ENCODE measurements around the gene HLCS. TPM values are rescaled to one million over a fixed set of nuclear protein-coding genes. Genes with fewer than 3 reads are reported as not detected.

The HLCS gene
- total RNA-seq (2021; fragmentation: NEBNext Ultra II Directional; extraction: Animal tissue kit (Norgen Biotek cat#: 25700)): 12.2 and 14.2 TPM in 2 replicates
- polyA plus RNA-seq (2011; rRNA removed): 4.7 and 5.1 TPM in 2 replicates
- polyA plus RNA-seq (2011; cell fraction: cytosol; rRNA removed): 7.1 TPM
- 9.5 TPM for polyA plus RNA-seq (2011; cell fraction: nucleus; rRNA removed)
- polyA plus RNA-seq (2012, experiment 1 of 2): 5.7 to 7.8 TPM (median 6.9 TPM) in 4 replicates
- polyA plus RNA-seq (2012, experiment 2 of 2): 0.77 TPM
- 6.7 TPM for polyA plus RNA-seq (2013, experiment 1 of 2)
- 6.6 TPM for polyA plus RNA-seq (2013, experiment 2 of 2)
- polyA minus RNA-seq (2011; rRNA and poly(A)+ RNA removed): 15.2 and 27.6 TPM in 2 replicates
- polyA minus RNA-seq (2011; cell fraction: cytosol; rRNA and poly(A)+ RNA removed): 8.7 TPM
- 21.5 TPM for polyA minus RNA-seq (2011; cell fraction: nucleus; rRNA and poly(A)+ RNA removed)
- long read RNA-seq, experiment 1, partial matches to known transcripts: 2 of 8 reads
- long read RNA-seq, experiment 1, other reads (novel, unspliced or antisense): 6 of 8 reads
- long read RNA-seq, experiment 2, partial matches to known transcripts: 1 of 3 reads
- long read RNA-seq, experiment 2, other reads (novel, unspliced or antisense): 2 of 3 reads

- H3K4me3 ChIP-seq (ENCODE audit: extremely low read depth in 1 of 4, insufficient read depth in 2 of 4, low read depth in 3 of 4, low read length in 4 of 4): peak within 1 kb of the TSS; percentile 46 to 78 (median 62)
- H2AFZ ChIP-seq (ENCODE audit: low read length): peak within 1 kb of the TSS; percentile 20; the same call in 1 of the 2 replicates
- peak in 1 of 2 experiments; percentile 75 for DNase-seq (ENCODE audit: low read depth in 1 of 2, low spot score in 2 of 2)
- H3K79me2 ChIP-seq (ENCODE audit: control insufficient read depth in 1 of 2, insufficient read depth in 2 of 2, low read length in 2 of 2): no peaks in the 10 kb centered on the region
- no peak within 1 kb of the TSS for H4K91ac ChIP-seq (replicated peaks; ENCODE audit: insufficient read length, low read length)
- no peaks in the 10 kb centered on the region for H4K20me1 ChIP-seq (replicated peaks in 1 of 2; ENCODE audit: control insufficient read depth in 1 of 2, insufficient read depth in 2 of 2, low read length in 2 of 2)
- no peak within 1 kb of the TSS for H2AK5ac ChIP-seq (ENCODE audit: low read depth, low read length)
- H3K23ac ChIP-seq (ENCODE audit: insufficient read length): no peak within 1 kb of the TSS
- H2BK20ac ChIP-seq (ENCODE audit: low read length): no peak within 1 kb of the TSS
- H2BK120ac ChIP-seq (replicated peaks; ENCODE audit: low read depth, low read length): peak within 1 kb of the TSS; percentile 13
- no peaks in the 10 kb centered on the region for H3K9me3 ChIP-seq (ENCODE audit: insufficient read depth in 2 of 2, low read depth in 1 of 2, low read length in 1 of 2)
- peaks cover 3% of the 10 kb centered on the region; the same call in 1 of the 2 replicates for H3K23me2 ChIP-seq (ENCODE audit: low read depth, low read length)
- H2BK12ac ChIP-seq (ENCODE audit: low read depth, low read length): peak within 1 kb of the TSS; percentile 50; the same call in 1 of the 2 replicates
- H3K4ac ChIP-seq (replicated peaks; ENCODE audit: insufficient read length, low read depth, low read length): no peak within 1 kb of the TSS
- H3K18ac ChIP-seq (ENCODE audit: extremely low read depth, low read length): no peak within 1 kb of the TSS; the same call in none of the 2 replicates
- peak within 1 kb of the TSS; percentile 62 for H4K5ac ChIP-seq (ENCODE audit: insufficient read length, low read depth, low read length)
- H3K27ac ChIP-seq (ENCODE audit: low read depth, low read length): no peak within 1 kb of the TSS; the same call in 1 of the 2 replicates
- peaks cover 0 to 6% (median 1%) of the 10 kb centered on the region in 4 experiments; a peak in 3 of 7 replicates for H3K4me1 ChIP-seq (replicated peaks in 1 of 4; ENCODE audit: control insufficient read depth in 3 of 4, insufficient read depth in 4 of 4, low read length in 3 of 4)
- no peak within 1 kb of the TSS for H3K56ac ChIP-seq (replicated peaks; ENCODE audit: insufficient read length, low read depth, low read length)
- H3K9ac ChIP-seq (replicated peaks in 1 of 4; ENCODE audit: extremely low read depth in 1 of 4, low read depth in 3 of 4, low read length in 3 of 4): peak within 1 kb of the TSS in 3 of 4 experiments; percentile 6 to 60 (median 57); a peak in 4 of 7 replicates
- H3K14ac ChIP-seq (ENCODE audit: insufficient read length): no peak within 1 kb of the TSS
- 6% methylated on average over 19 of the region's 101 CpGs; no CpG with 5 or more reads in 1 of the 2 experiments for WGBS, 2 experiments (ENCODE audit: extremely low coverage in 1 of 2, insufficient coverage in 1 of 2, insufficient read length in 1 of 2, insufficient replicate concordance in 2 of 2, low coverage in 1 of 2, low lambda C conversion rate in 2 of 2, missing lambda C conversion rate in 1 of 2)
- H2BK5ac ChIP-seq (ENCODE audit: low read depth, low read length): 0 out of 2 replicates have a peak within 1 kb of the TSS, but pooled peaks have one; percentile 35
- H3K79me1 ChIP-seq (ENCODE audit: low read depth, low read length): no peaks in the 10 kb centered on the region
- H3K4me2 ChIP-seq (ENCODE audit: insufficient read depth in 1 of 2, low read depth in 2 of 2, low read length in 2 of 2): peak within 1 kb of the TSS; percentile 52 to 70
- H3K36me3 ChIP-seq (ENCODE audit: control insufficient read depth in 2 of 4, insufficient read depth in 4 of 4, low read length in 3 of 4): no peaks in the 10 kb centered on the region
- CTCF ChIA-PET (ENCODE audit: partially characterized antibody): interaction anchor here (0.7 to 6.0 kb wide), 11 partner anchors 9 to 497 kb away, joined by 3 to 42 read pairs (median 4); no protein-coding TSS in a partner anchor
- H4K8ac ChIP-seq (ENCODE audit: extremely low read depth, insufficient read depth, low read length): 0 out of 2 replicates have a peak within 1 kb of the TSS, but pooled peaks have one; percentile 57
- no peaks in the 10 kb centered on the region for H3K27me3 ChIP-seq (replicated peaks in 1 of 4; ENCODE audit: control insufficient read depth in 3 of 4, extremely low read depth in 1 of 4, insufficient read depth in 3 of 4, low read length in 3 of 4)
- POLR2A ChIA-PET (ENCODE audit: partially characterized antibody): interaction anchor here (0.7 to 3.0 kb wide), 7 partner anchors 10 to 513 kb away, joined by 3 to 10 read pairs (median 4); no protein-coding TSS in a partner anchor
- no peak for FAIRE-seq
- no peak within 1 kb of the TSS for H2BK15ac ChIP-seq (ENCODE audit: low read length)
- peak; percentile 53 for TF ChIP-seq KDM4A (IDR thresholded peaks at IDR 0.05; ENCODE audit: low read depth, low read length, severe bottlenecking)
- 0 out of 4 replicates have a peak, but pooled peaks of 1 of the 2 experiments have one; percentile 15 for TF ChIP-seq HDAC2 (IDR thresholded peaks at IDR 0.05; ENCODE audit: borderline replicate concordance in 1 of 2, low read depth in 2 of 2, low read length in 2 of 2)
- TF ChIP-seq JUND (IDR thresholded peaks at IDR 0.05; ENCODE audit: low read length): no peak
- TF ChIP-seq RAD21 (IDR thresholded peaks at IDR 0.05 in 1 of 2, conservative IDR thresholded peaks at IDR 0.05 in 1 of 2; ENCODE audit: low read depth in 2 of 2, low read length in 2 of 2): peak in 1 of 2 experiments; percentile 36; a peak in 1 of 4 replicates
- no peak for TF ChIP-seq SP2 (IDR thresholded peaks at IDR 0.05; ENCODE audit: low read length)
- peak; percentile 21; the same call in 1 of the 2 replicates for TF ChIP-seq CREB1 (IDR thresholded peaks at IDR 0.05)
- peak; percentile 36 for TF ChIP-seq CTBP2 (IDR thresholded peaks at IDR 0.05; ENCODE audit: borderline replicate concordance, insufficient read depth, insufficient read length, low read length)
These were observed at the start of gene HLCS for GRCh38 chr21:36966066-36966820. TSS of gene HLCS (minus strand) at chr21:36966669. CDS start at chr21:36966638, 31 bp downstream.

Measured in H1 (cell line).